SU-DHL-6 (cell line): ENCODE results near the gene ADGRF3.
A peak's percentile ranks its signal among the peaks of the same experiment; 100 is the strongest.

Source experiments
- H2AFZ ChIP-seq: fragments of 200-600 bp; sonication (generic); 2 replicates; pipeline ENCODE4 v1.6.1; 2014; ENCODE audit warnings: low read depth, mild to moderate bottlenecking, moderate library complexity, mixed read lengths, antibody characterized with exemption, low read length; ENCODE audit not compliant: severe bottlenecking
- H3F3A ChIP-seq: fragments of 200-600 bp; shearing (Covaris generic); 2 replicates; pipeline ENCODE4 v1.6.0; 2016; ENCODE audit warnings: antibody characterized with exemption, mild to moderate bottlenecking; ENCODE audit not compliant: insufficient read depth
- H3K27ac ChIP-seq: fragments of 200-600 bp; sonication (generic); 2 replicates; pipeline ENCODE4 v1.5.1; 2016; ENCODE audit warnings: low read depth, mild to moderate bottlenecking, low read length, moderate library complexity, mixed read lengths
- H3K27me3 ChIP-seq: fragments of 200-600 bp; sonication (generic), shearing (Covaris generic); 2 replicates; pipeline ENCODE4 v1.6.0; 2014; ENCODE audit warnings: mild to moderate bottlenecking, low read length
- H3K36me3 ChIP-seq: fragments of 200-600 bp; sonication (generic); 2 replicates; pipeline ENCODE4 v1.6.1; 2014; ENCODE audit warnings: mild to moderate bottlenecking, low read length, mixed read lengths
- H3K4me2 ChIP-seq: fragments of 300-600, 200-600 bp; shearing (Covaris generic), sonication (generic); 2 replicates; pipeline ENCODE4 v1.6.0; 2014; ENCODE audit warnings: low read length, low read depth, mild to moderate bottlenecking; ENCODE audit not compliant: poor library complexity, severe bottlenecking
- H3K4me3 ChIP-seq: fragments of 200-600 bp; sonication (generic); 2 replicates; pipeline ENCODE4 v1.5.1; 2014; ENCODE audit warnings: antibody characterized with exemption, low read length, mild to moderate bottlenecking, mixed read lengths; ENCODE audit not compliant: insufficient read depth, poor library complexity, severe bottlenecking
- H3K79me2 ChIP-seq: fragments of 200-600 bp; sonication (generic); 2 replicates; pipeline ENCODE4 v1.6.1; 2014; ENCODE audit warnings: mild to moderate bottlenecking, low read length, moderate library complexity; ENCODE audit not compliant: insufficient read depth
- H3K9ac ChIP-seq: fragments of 200-600 bp; sonication (generic); 2 replicates; pipeline ENCODE4 v1.7.0; 2014; ENCODE audit warnings: mild to moderate bottlenecking, low read length
- H3K9me2 ChIP-seq: fragments of 200-600 bp; sonication (generic); replicated peaks from 2 replicates; pipeline ENCODE4 v1.6.1; 2014; ENCODE audit warnings: low read length; ENCODE audit not compliant: insufficient read depth
- H3K9me3 ChIP-seq: fragments of 200-600 bp; sonication (generic); 2 replicates; pipeline ENCODE4 v1.6.1; 2014; ENCODE audit warnings: low read length, mixed read lengths; ENCODE audit not compliant: insufficient read depth
- H4K20me1 ChIP-seq: fragments of 200-600 bp; sonication (generic); 2 replicates; pipeline ENCODE4 v1.6.1; 2014; ENCODE audit warnings: low read depth, mild to moderate bottlenecking, antibody characterized with exemption, low read length, moderate library complexity, mixed read lengths
- EZH2phosphoT487 ChIP-seq: fragments of 200-600 bp; sonication (generic), shearing (Covaris generic); conservative IDR thresholded peaks from 2 replicates; pipeline ENCODE4 v1.6.1; 2018; ENCODE audit warnings: mild to moderate bottlenecking, antibody characterized with exemption, low read length, moderate library complexity, mixed read lengths
- TF ChIP-seq, protein P1 (sequence below): fragments of 200-600 bp; sonication (generic); IDR thresholded peaks from one replicate; pipeline ENCODE4 v1.5.1; 2017; ENCODE audit warnings: antibody characterized with exemption, mild to moderate bottlenecking, low read length, moderate library complexity; ENCODE audit not compliant: insufficient read depth, poor library complexity, severe bottlenecking

ADGRF3 gene, protein sequence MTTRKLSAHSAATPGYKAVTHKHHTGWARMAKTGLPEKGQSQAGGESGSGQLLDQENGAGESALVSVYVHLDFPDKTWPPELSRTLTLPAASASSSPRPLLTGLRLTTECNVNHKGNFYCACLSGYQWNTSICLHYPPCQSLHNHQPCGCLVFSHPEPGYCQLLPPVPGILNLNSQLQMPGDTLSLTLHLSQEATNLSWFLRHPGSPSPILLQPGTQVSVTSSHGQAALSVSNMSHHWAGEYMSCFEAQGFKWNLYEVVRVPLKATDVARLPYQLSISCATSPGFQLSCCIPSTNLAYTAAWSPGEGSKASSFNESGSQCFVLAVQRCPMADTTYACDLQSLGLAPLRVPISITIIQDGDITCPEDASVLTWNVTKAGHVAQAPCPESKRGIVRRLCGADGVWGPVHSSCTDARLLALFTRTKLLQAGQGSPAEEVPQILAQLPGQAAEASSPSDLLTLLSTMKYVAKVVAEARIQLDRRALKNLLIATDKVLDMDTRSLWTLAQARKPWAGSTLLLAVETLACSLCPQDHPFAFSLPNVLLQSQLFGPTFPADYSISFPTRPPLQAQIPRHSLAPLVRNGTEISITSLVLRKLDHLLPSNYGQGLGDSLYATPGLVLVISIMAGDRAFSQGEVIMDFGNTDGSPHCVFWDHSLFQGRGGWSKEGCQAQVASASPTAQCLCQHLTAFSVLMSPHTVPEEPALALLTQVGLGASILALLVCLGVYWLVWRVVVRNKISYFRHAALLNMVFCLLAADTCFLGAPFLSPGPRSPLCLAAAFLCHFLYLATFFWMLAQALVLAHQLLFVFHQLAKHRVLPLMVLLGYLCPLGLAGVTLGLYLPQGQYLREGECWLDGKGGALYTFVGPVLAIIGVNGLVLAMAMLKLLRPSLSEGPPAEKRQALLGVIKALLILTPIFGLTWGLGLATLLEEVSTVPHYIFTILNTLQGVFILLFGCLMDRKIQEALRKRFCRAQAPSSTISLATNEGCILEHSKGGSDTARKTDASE

DNA sequence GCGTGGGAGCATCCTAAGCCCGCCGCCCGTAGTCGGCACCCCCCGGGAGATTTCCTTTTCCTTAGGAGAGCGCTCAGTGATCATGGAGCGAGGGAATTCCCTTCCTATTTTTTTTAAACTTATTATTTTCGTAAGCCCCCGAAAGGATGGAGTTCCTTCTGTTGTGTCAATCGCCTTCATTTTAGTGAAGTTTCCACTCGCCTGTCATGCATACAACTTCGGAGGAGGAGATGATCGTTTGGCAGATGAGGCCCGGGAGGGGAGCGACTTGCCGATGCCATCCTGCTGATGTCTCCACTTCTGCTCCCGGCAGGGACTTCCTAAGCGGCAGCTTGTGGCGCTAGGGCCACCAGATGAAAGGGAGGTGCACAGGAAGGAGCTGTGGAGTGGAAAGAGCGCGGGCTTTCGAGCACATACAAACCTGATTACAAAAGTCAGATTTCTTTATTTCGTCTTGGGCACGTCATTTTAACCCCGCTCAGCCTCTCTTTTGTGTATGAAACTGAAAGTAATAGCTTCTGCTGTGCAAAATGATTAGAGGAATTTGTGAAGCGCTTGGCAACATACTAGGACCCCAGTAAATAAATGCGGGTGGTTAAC is at the start of gene ADGRF3:
Gene ADGRF3, minus strand, starts transcription at position 336 of the 600 bp plus-strand sequence. CDS start 555 bp downstream, outside the sequence.
- Histone ChIP-seq H3K36me3 (no peaks in the 10 kb centered on the region; the same call in 1 of the 2 replicates), H3K9me2 (no peaks in the 10 kb centered on the region), H3K27me3 (no peaks in the 10 kb centered on the region), H3K9ac (peak within 1 kb of the TSS; percentile 91), H3K4me3 (peak within 1 kb of the TSS; percentile 92), H4K20me1 (peaks cover 3% of the 10 kb centered on the region; the same call in 1 of the 2 replicates), H3K4me2 (peak within 1 kb of the TSS; percentile 93), H3F3A (peaks cover 4% of the 10 kb centered on the region; the same call in 1 of the 2 replicates), H3K79me2 (peaks cover 68% of the 10 kb centered on the region), H3K27ac (peak within 1 kb of the TSS; percentile 77), H2AFZ (peak within 1 kb of the TSS; percentile 64), H3K9me3 (no peaks in the 10 kb centered on the region)
- TF ChIP-seq EZH2phosphoT487: no peak
- TF ChIP-seq, protein P1, sequence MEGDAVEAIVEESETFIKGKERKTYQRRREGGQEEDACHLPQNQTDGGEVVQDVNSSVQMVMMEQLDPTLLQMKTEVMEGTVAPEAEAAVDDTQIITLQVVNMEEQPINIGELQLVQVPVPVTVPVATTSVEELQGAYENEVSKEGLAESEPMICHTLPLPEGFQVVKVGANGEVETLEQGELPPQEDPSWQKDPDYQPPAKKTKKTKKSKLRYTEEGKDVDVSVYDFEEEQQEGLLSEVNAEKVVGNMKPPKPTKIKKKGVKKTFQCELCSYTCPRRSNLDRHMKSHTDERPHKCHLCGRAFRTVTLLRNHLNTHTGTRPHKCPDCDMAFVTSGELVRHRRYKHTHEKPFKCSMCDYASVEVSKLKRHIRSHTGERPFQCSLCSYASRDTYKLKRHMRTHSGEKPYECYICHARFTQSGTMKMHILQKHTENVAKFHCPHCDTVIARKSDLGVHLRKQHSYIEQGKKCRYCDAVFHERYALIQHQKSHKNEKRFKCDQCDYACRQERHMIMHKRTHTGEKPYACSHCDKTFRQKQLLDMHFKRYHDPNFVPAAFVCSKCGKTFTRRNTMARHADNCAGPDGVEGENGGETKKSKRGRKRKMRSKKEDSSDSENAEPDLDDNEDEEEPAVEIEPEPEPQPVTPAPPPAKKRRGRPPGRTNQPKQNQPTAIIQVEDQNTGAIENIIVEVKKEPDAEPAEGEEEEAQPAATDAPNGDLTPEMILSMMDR: no peak

DNA sequence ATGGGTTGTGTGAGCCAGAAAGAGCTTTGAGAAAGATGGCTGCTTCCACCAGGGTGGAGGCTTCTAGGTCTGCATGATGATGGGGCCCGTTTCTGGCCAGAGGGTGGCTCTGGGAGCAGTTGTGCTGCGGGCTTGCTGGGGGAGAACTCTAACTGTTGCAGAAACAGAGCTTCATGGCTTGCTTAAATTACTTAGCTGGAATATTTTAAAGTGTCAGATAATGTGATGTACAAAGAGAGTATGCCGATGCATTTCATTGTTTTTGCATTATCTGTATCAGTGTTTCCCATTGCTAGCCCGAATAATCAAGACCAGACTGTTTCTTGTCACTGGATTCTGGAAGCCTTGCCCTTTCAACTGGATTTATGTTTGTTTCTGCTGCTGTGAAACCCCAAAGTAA is 48.8 kb upstream of the ADGRF3 start:
- H4K20me1 ChIP-seq: no peaks in the 10 kb centered on the region
- H3K79me2 ChIP-seq: no peaks in the 10 kb centered on the region
- peaks cover 7% of the 10 kb centered on the region; the same call in 1 of the 2 replicates for H3K36me3 ChIP-seq
- H2AFZ ChIP-seq: no peak overlapping the region
- H3K4me2 ChIP-seq: no peak overlapping the region
- no peaks in the 10 kb centered on the region for H3K9me3 ChIP-seq
- no peak overlapping the region for H3K27ac ChIP-seq
- H3K27me3 ChIP-seq: no peaks in the 10 kb centered on the region
- H3K9ac ChIP-seq: no peak overlapping the region
- no peaks in the 10 kb centered on the region; the same call in 1 of the 2 replicates for H3F3A ChIP-seq
- no peak for TF ChIP-seq EZH2phosphoT487
- TF ChIP-seq, protein P1: no peak
- no peaks in the 10 kb centered on the region for H3K9me2 ChIP-seq
- no peak overlapping the region for H3K4me3 ChIP-seq

DNA sequence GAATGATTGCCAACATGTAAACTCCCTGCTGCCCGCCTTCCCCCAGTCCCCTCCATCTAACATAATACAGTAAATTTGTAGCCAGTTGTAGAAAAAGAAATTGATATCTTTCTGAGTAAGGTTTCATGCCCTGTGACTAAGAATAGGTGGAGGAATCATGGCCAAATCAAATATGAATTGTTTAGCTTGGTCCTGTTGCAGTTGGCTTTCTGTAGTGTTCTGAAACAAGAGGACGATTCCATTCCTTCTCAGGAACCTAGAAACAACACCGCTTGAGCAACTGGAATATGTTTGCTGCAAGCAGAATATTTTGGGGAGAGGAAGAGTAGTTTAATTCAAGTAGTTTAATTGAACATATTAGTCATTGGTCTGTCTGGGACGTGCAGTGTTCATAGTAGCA is 48.1 kb upstream of the ADGRF3 start:
- no peak overlapping the region for H3K27ac ChIP-seq
- no peak overlapping the region for H3K4me2 ChIP-seq

More for the DNA sequence above, 48.1 kb upstream of the ADGRF3 start:
- Histone ChIP-seq H3F3A (no peaks in the 10 kb centered on the region; the same call in 1 of the 2 replicates), H3K27me3 (no peaks in the 10 kb centered on the region), H4K20me1 (no peaks in the 10 kb centered on the region), H2AFZ (no peak overlapping the region), H3K36me3 (peaks cover 14% of the 10 kb centered on the region; the same call in 1 of the 2 replicates), H3K9ac (no peak overlapping the region), H3K9me2 (no peaks in the 10 kb centered on the region), H3K79me2 (no peaks in the 10 kb centered on the region), H3K4me3 (no peak overlapping the region), H3K9me3 (no peaks in the 10 kb centered on the region)
- TF ChIP-seq, protein P1: no peak
- TF ChIP-seq EZH2phosphoT487: no peak
